WTC11 (cell line): Measurements from ENCODE around the gene AGBL1. TPM values are rescaled to one million over a fixed set of nuclear protein-coding genes. Genes with fewer than 3 reads are reported as not detected.

ENCODE experiments used
- ATAC-seq: fragments of 200-7000 bp; cut with Tn5 transposase; 2 replicates; pipeline ENCODE4 v1.10.0; 2021; ENCODE audit warnings: mild to moderate bottlenecking, moderate library complexity
- CTCF ChIA-PET: fragments of 300-600 bp; sonication (Branson Sonifier 250); formaldehyde crosslinking; loops from one replicate; lab custom pipeline; 2021; ENCODE audit warnings: antibody characterized with exemption; lab: Charles Lee
- POLR2A ChIA-PET: fragments of 350-600 bp; sonication (Branson Sonifier 250); formaldehyde crosslinking; loops from one replicate; lab custom pipeline; 2021; ENCODE audit warnings: antibody characterized with exemption; lab: Charles Lee
- DNase-seq: peaks from one replicate; pipeline ENCODE4 v3.0.0; 2021; ENCODE audit warnings: low spot score
- H3K27ac Mint-ChIP-seq: 2 replicates; pipeline ENCODE4 v1.8.0; 2021; ENCODE audit warnings: mixed read lengths
- H3K27me3 Mint-ChIP-seq: 2 replicates; pipeline ENCODE4 v1.8.0; 2021; ENCODE audit warnings: low read depth, mild to moderate bottlenecking, moderate library complexity, mixed read lengths
- H3K36me3 Mint-ChIP-seq: 2 replicates; pipeline ENCODE4 v1.8.0; 2021; ENCODE audit warnings: mixed read lengths
- H3K4me1 Mint-ChIP-seq: 2 replicates; pipeline ENCODE4 v1.8.0; 2022; ENCODE audit warnings: mixed read lengths
- H3K4me3 Mint-ChIP-seq: 2 replicates; pipeline ENCODE4 v1.8.0; 2021; ENCODE audit warnings: mild to moderate bottlenecking, moderate library complexity, mixed read lengths
- H3K9me3 Mint-ChIP-seq: 2 replicates; pipeline ENCODE4 v1.8.0; 2021; ENCODE audit warnings: mixed read lengths
- E2F4 ChIP-seq: sonication (generic); formaldehyde crosslinking; IDR thresholded peaks from 2 replicates; pipeline ENCODE4 v1.8.1; 2022; ENCODE audit warnings: low read depth, mild to moderate bottlenecking, moderate library complexity, missing genetic modification reagents, borderline replicate concordance
- ELF4 ChIP-seq: sonication (generic); formaldehyde crosslinking; IDR thresholded peaks from 2 replicates; pipeline ENCODE4 v1.8.1; 2022; ENCODE audit warnings: low read depth, mild to moderate bottlenecking, moderate library complexity, missing genetic modification reagents
- ERG ChIP-seq: fragments of 250-450 bp; sonication (Bioruptor Pico); IDR thresholded peaks from 2 replicates; pipeline ENCODE4 v1.8.0; 2021; ENCODE audit warnings: mild to moderate bottlenecking
- FOXK1 ChIP-seq: sonication (generic); formaldehyde crosslinking; IDR thresholded peaks from 2 replicates; pipeline ENCODE4 v1.8.0; 2022; ENCODE audit warnings: mild to moderate bottlenecking, moderate library complexity, missing genetic modification reagents
- GRHL2 ChIP-seq: fragments of 250-450 bp; sonication (Bioruptor Pico); IDR thresholded peaks from 2 replicates; pipeline ENCODE4 v1.8.0; 2022; ENCODE audit warnings: mild to moderate bottlenecking, moderate library complexity; ENCODE audit not compliant: insufficient replicate concordance, severe bottlenecking
- HMGA2 ChIP-seq: fragments of 250-450 bp; sonication (Bioruptor Pico); IDR thresholded peaks from 2 replicates; pipeline ENCODE4 v1.4.0; 2021; ENCODE audit warnings: mild to moderate bottlenecking, moderate library complexity
- IRF2 ChIP-seq: sonication (generic); formaldehyde crosslinking; IDR thresholded peaks from 2 replicates; pipeline ENCODE4 v1.8.0; 2022; ENCODE audit warnings: low read depth, missing genetic modification reagents, borderline replicate concordance
- NFE2L1 ChIP-seq: sonication (generic); formaldehyde crosslinking; IDR thresholded peaks from 2 replicates; pipeline ENCODE4 v1.8.1; 2023; ENCODE audit warnings: missing genetic modification reagents
- NFYB ChIP-seq: sonication (generic); formaldehyde crosslinking; conservative IDR thresholded peaks from 2 replicates; pipeline ENCODE4 v1.8.0; 2022; ENCODE audit warnings: low read depth, missing genetic modification reagents
- TEAD1 ChIP-seq: sonication (generic); formaldehyde crosslinking; IDR thresholded peaks from 2 replicates; pipeline ENCODE4 v1.8.0; 2022; ENCODE audit warnings: mild to moderate bottlenecking, missing genetic modification reagents
- ZBTB21 ChIP-seq: sonication (generic); formaldehyde crosslinking; IDR thresholded peaks from 2 replicates; pipeline ENCODE4 v1.8.1; 2023; ENCODE audit warnings: mild to moderate bottlenecking, missing genetic modification reagents, borderline replicate concordance
- ZNF121 ChIP-seq: sonication (generic); formaldehyde crosslinking; IDR thresholded peaks from 2 replicates; pipeline ENCODE4 v1.8.0; 2023; ENCODE audit warnings: missing genetic modification reagents
- ZNF138 ChIP-seq: sonication (generic); formaldehyde crosslinking; conservative IDR thresholded peaks from 2 replicates; pipeline ENCODE4 v1.8.1; 2022; ENCODE audit warnings: mild to moderate bottlenecking, moderate library complexity, missing genetic modification reagents
- ZNF219 ChIP-seq: sonication (generic); formaldehyde crosslinking; IDR thresholded peaks from 2 replicates; pipeline ENCODE4 v1.8.0; 2023; ENCODE audit warnings: missing genetic modification reagents, mild to moderate bottlenecking, borderline replicate concordance
- ZNF263 ChIP-seq: sonication (generic); formaldehyde crosslinking; IDR thresholded peaks from 2 replicates; pipeline ENCODE4 v1.8.1; 2022; ENCODE audit warnings: low read depth, mild to moderate bottlenecking, moderate library complexity, missing genetic modification reagents
- ZNF396 ChIP-seq: fragments of 250-450 bp; sonication (Bioruptor Pico); IDR thresholded peaks from 2 replicates; pipeline ENCODE4 v1.8.0; 2021; ENCODE audit warnings: mild to moderate bottlenecking, moderate library complexity, borderline replicate concordance
- total RNA-seq: library from RNA; stranded (reverse); gene quantifications from 3 replicates; pipeline ENCODE4 v1.2.3, GENCODE V29; 2021
- TF ChIP-seq, protein P1 (sequence below): sonication (generic); formaldehyde crosslinking; IDR thresholded peaks from 2 replicates; pipeline ENCODE4 v1.8.1; 2022; ENCODE audit warnings: mild to moderate bottlenecking, moderate library complexity, missing genetic modification reagents
- TF ChIP-seq, protein P2 (sequence below): sonication (generic); formaldehyde crosslinking; conservative IDR thresholded peaks from 2 replicates; pipeline ENCODE4 v1.8.1; 2022; ENCODE audit warnings: mild to moderate bottlenecking, missing genetic modification reagents
- TF ChIP-seq, protein P3 (sequence below): fragments of 200-600 bp; IDR thresholded peaks from 2 replicates; pipeline ENCODE4 v1.8.0; 2022; ENCODE audit warnings: antibody characterized with exemption
- TF ChIP-seq, protein P4 (sequence below): sonication (generic); formaldehyde crosslinking; IDR thresholded peaks from 2 replicates; pipeline ENCODE4 v1.8.0; 2022; ENCODE audit warnings: mild to moderate bottlenecking, missing genetic modification reagents

Gene AGBL1
- total RNA-seq, 1 experiment from 2014 or later = not detected

DNA sequence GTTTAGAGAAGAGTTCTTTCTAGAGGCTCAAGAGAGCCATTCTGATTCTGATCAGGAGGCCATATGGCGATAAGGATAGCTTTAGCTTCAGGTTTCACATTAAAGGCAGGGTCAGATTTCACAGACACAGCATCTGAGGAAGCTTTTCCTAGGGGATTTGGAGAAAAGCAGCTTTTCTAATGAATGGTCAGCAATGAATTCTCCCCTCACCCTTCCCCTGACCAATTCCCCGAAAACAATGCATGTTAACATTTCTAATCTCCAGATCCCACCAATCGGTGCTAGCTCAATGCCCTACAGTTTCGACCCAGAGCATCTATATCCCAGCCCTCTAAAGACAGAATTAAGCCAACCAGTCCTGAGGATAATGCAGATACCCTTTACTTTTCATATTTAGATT is 9.8 kb downstream of the AGBL1 start (continued):
- TF ChIP-seq, protein P1, sequence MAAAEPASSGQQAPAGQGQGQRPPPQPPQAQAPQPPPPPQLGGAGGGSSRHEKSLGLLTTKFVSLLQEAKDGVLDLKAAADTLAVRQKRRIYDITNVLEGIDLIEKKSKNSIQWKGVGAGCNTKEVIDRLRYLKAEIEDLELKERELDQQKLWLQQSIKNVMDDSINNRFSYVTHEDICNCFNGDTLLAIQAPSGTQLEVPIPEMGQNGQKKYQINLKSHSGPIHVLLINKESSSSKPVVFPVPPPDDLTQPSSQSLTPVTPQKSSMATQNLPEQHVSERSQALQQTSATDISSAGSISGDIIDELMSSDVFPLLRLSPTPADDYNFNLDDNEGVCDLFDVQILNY = no peak
- TF ChIP-seq, all 79 proteins: peak for 0

DNA sequence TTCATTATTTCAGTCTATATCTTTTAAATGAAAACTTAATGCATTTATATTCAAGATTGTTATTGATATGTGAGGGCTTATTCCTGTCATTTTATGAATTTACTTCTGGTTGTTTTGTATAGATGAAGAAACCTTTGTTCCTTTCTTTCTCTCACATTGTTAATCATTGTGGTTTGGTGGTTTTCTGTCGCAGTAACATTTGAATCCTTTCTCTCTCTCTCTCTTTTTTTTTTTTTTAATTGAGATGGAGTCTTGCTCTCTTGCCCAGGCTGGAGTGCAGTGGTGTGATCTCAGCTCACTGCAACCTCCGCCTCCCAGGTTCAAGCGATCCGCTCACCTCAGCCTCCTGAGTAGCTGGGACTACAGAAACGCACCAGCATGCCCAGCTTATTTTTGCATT is 22.1 kb downstream of the AGBL1 start:
- Mint-ChIP-seq H3K36me3 (no peaks in the 10 kb centered on the region), H3K9me3 (0 out of 2 replicates have a peak, but pooled peaks cover 4% of the 10 kb centered on the region), H3K27ac (no peak overlapping the region), H3K4me3 (no peak overlapping the region), H3K27me3 (no peaks in the 10 kb centered on the region), H3K4me1 (no peaks in the 10 kb centered on the region)
- no peak for ATAC-seq
- TF ChIP-seq E2F4 (CRISPR knock-in tag) = no peak
- TF ChIP-seq ERG (CRISPR knock-in tag) = no peak
- no peak for TF ChIP-seq NFE2L1 (CRISPR knock-in tag)
- no peak for TF ChIP-seq NFYB (CRISPR knock-in tag)
- TF ChIP-seq ELF4 (CRISPR knock-in tag) = no peak
- TF ChIP-seq TEAD1 (CRISPR knock-in tag) = no peak
- TF ChIP-seq, protein P2, sequence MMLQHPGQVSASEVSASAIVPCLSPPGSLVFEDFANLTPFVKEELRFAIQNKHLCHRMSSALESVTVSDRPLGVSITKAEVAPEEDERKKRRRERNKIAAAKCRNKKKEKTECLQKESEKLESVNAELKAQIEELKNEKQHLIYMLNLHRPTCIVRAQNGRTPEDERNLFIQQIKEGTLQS = no peak
- no peak for TF ChIP-seq FOXK1 (CRISPR knock-in tag)
- TF ChIP-seq ZNF396 (CRISPR knock-in tag) = no peak
- no peak for TF ChIP-seq ZNF138
- no peak for TF ChIP-seq ZNF121 (CRISPR knock-in tag)
- no peak for TF ChIP-seq ZNF219 (CRISPR knock-in tag)
- TF ChIP-seq IRF2 (CRISPR knock-in tag) = no peak
- TF ChIP-seq, protein P3, sequence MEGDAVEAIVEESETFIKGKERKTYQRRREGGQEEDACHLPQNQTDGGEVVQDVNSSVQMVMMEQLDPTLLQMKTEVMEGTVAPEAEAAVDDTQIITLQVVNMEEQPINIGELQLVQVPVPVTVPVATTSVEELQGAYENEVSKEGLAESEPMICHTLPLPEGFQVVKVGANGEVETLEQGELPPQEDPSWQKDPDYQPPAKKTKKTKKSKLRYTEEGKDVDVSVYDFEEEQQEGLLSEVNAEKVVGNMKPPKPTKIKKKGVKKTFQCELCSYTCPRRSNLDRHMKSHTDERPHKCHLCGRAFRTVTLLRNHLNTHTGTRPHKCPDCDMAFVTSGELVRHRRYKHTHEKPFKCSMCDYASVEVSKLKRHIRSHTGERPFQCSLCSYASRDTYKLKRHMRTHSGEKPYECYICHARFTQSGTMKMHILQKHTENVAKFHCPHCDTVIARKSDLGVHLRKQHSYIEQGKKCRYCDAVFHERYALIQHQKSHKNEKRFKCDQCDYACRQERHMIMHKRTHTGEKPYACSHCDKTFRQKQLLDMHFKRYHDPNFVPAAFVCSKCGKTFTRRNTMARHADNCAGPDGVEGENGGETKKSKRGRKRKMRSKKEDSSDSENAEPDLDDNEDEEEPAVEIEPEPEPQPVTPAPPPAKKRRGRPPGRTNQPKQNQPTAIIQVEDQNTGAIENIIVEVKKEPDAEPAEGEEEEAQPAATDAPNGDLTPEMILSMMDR = no peak
- no peak for TF ChIP-seq ZNF263 (CRISPR knock-in tag)
- TF ChIP-seq HMGA2 (CRISPR knock-in tag) = no peak
- TF ChIP-seq, protein P4, sequence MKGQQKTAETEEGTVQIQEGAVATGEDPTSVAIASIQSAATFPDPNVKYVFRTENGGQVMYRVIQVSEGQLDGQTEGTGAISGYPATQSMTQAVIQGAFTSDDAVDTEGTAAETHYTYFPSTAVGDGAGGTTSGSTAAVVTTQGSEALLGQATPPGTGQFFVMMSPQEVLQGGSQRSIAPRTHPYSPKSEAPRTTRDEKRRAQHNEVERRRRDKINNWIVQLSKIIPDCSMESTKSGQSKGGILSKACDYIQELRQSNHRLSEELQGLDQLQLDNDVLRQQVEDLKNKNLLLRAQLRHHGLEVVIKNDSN (CRISPR knock-in tag) = no peak
- DNase-seq = no peak
- CTCF ChIA-PET = interaction anchor here (0.6 kb wide), 1 partner anchor 23 kb away, joined by 3 read pairs; no protein-coding TSS in a partner anchor
- POLR2A ChIA-PET = no interaction called here

DNA sequence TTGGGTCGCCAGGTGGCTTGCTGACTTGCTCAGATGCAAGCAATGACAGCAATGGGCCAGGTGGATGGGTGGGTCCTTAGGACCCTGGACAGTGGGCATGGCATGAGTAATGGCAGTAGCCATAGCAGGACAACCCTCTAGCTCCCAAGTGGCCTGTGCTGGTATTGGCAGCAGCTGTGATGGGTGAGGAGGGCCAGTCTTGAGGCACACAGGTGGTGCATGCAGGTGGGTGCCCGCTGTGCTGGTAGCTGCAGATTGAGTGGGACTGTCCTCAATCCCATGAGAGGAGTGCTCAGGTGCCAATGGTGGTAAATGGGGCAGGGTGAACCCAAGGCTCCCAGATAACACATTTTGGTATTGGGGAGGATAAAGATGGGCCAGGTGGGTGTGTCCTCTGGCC is 24.2 kb downstream of the AGBL1 start:
- DNase-seq (no peak), ATAC-seq (no peak)
- no peak for TF ChIP-seq GRHL2 (CRISPR knock-in tag)
- TF ChIP-seq ZBTB21 (CRISPR knock-in tag) = 0 out of 2 replicates have a peak, but pooled peaks have one; percentile 23
- H3K36me3 Mint-ChIP-seq = no peaks in the 10 kb centered on the region
- H3K4me1 Mint-ChIP-seq = no peaks in the 10 kb centered on the region
- H3K27me3 Mint-ChIP-seq = no peaks in the 10 kb centered on the region
- H3K9me3 Mint-ChIP-seq = 0 out of 2 replicates have a peak, but pooled peaks cover 4% of the 10 kb centered on the region
- ChIA-PET CTCF (no interaction called here), POLR2A (no interaction called here)
- H3K4me3 Mint-ChIP-seq = no peak overlapping the region
- no peak overlapping the region for H3K27ac Mint-ChIP-seq
